GM10266 (cell line): ENCODE data around the gene WDR44.

Source experiments
- DNase-seq: peaks from one replicate; pipeline ENCODE4 v3.0.0; 2012; ENCODE audit errors: extremely low spot score
- TF ChIP-seq, protein P1 (sequence below): IDR thresholded peaks from 2 replicates; pipeline ENCODE4 v1.5.1; 2012; ENCODE audit warnings: mild to moderate bottlenecking, low read depth; ENCODE audit not compliant: control insufficient read depth, insufficient read depth; ENCODE audit errors: missing control alignments

The WDR44 gene

DNA sequence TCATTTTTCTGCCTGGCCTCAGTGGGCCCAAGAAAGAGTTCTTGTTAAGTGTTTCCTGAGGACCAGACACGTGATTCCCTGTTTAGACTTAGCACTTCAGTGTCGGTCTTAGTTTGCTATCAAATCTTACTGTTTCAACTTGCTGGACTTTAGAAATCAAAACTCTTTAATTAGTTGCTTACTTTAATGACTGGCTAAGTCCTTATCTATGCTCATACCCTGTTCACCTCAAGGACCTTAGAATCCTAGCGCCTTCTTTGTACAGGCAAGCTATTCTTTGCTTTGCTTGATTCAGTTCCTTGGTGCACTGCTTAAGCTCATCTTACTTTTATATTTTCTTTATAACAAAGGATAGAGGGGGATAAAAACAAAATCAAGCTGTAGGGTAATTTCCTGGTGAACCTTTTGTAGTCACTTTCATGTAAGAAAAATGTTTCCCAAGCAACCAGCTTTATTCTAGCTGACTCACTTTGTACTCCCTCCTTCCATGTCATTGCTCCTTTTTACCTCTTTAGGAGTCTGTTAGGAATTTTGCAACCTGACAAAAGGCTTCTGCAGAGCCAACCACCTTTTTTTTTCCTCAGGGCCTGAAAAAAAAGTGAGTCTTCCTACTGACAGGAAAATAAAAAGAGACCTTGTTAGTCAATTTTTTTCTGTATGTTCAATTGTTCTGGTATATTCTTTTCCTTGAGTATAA, 14.7 kb downstream of the WDR44 start:
- TF ChIP-seq, protein P1, sequence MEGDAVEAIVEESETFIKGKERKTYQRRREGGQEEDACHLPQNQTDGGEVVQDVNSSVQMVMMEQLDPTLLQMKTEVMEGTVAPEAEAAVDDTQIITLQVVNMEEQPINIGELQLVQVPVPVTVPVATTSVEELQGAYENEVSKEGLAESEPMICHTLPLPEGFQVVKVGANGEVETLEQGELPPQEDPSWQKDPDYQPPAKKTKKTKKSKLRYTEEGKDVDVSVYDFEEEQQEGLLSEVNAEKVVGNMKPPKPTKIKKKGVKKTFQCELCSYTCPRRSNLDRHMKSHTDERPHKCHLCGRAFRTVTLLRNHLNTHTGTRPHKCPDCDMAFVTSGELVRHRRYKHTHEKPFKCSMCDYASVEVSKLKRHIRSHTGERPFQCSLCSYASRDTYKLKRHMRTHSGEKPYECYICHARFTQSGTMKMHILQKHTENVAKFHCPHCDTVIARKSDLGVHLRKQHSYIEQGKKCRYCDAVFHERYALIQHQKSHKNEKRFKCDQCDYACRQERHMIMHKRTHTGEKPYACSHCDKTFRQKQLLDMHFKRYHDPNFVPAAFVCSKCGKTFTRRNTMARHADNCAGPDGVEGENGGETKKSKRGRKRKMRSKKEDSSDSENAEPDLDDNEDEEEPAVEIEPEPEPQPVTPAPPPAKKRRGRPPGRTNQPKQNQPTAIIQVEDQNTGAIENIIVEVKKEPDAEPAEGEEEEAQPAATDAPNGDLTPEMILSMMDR: no peak
- DNase-seq: no peak

GRCh38 chrX:118364261-118364660, 18.4 kb downstream of the WDR44 start:
- no peak for DNase-seq
- TF ChIP-seq, protein P1: no peak

- no peak for DNase-seq
Measured at GRCh38 chrX:118367338-118367737, 21.4 kb downstream of the WDR44 start.

DNA sequence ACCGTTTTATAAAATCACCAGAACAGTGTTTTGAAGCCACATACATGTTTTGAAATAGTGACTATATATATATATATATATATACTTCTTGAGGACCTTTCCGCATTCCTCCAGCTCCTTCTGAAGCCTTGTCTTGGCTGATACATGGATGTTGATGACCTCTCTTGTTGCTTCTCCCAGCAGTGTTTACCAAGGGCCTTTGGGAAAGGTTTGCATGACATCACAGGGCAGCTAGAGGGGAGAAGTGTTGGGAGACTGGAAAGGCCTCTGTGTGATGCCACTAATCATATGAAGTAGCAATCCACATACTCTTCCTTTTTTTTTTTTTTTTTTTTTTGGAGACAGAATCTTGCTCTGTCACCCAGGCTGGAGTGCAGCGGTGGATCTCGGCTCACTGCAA, 22.5 kb downstream of the WDR44 start:
- no peak for DNase-seq
- TF ChIP-seq, protein P1: no peak

More at GRCh38 chrX:118367338-118367737, 21.4 kb downstream of the WDR44 start:
- TF ChIP-seq, protein P1: no peak

DNA sequence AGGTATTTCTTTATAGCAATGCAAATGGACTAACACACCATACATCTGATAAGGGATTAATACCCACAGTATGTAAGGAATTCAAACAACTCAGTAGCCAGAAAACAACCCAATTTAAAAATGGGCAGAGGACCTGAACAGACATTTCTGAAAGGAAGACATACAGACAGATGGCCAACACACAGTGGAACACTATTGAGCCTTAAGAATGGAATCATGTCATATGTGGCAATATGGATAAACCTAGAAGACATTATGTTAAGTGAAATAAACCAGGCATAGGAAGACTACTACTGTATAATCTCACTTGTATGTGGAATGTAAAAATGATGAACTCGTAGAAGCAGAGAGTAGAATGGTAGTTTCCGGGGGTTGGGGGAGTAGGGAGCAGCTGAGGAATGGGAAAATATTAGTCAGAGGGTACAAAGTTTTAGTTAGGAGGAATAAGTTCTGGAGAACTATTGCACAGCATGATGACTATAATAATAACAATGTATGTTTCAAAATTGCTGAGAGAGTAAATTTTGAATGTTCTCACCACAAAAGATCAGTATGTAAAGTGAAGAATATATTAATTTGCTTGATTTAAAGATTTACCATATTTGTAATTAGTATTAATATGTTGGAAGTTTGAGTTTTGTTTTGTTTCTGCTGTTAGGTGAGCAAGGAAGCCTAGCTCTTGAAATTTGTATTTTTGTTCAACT, 25.2 kb downstream of the WDR44 start:
- TF ChIP-seq, protein P1: no peak
- no peak for DNase-seq

DNA sequence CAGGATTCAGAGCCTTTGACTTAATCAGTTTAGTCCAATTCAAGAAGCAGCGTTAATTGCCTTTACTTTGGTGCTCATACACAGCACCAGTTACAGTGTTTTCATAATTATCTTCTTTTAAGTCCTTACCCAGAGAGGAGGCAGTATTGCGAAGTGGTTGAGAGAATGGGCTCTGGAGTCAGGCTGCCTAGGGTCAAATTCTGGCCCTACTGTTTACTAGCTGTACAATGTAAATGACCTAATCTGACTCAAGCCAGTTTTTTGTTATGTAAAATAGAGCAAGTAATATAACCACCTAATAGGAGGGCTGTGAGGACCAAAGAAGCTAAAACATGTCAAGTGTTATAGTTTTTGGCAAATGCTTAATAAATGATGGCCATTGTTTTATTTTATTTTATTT, 27.6 kb downstream of the WDR44 start:
- TF ChIP-seq, protein P1: no peak
- DNase-seq: no peak

DNA sequence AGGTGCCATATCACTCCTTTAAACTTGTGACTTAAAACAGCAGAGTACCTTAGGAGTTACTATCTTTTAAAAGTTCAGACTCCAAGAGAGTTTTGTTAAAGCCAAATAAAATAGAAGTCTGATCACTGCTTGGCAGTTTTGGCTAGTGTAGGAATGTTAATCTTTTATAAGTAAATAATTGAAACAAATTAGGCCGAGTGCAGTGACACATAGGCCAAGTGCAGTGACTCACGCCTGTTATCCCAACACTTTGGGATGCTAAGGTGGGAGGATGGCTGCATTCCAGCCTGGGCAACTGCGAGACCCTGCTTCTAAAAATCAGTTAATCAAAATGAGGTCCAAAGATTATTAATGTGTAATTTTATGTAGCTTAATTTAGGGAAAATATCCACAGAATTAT, 37.2 kb downstream of the WDR44 start:
- DNase-seq: no peak
- TF ChIP-seq, protein P1: no peak
